Neural cell (in vitro differentiated cells): ENCODE results near the gene ZNF205. TPM values are rescaled to one million over a fixed set of nuclear protein-coding genes. Genes with fewer than 3 reads are reported as not detected.

ENCODE experiments used
- H2AFZ ChIP-seq: fragments of 200-600, 300-800 bp; sonication (generic), shearing (Covaris generic); 2 replicates; pipeline ENCODE4 v1.6.0; 2014; ENCODE audit warnings: low read depth, mild to moderate bottlenecking, antibody characterized with exemption, low read length, moderate library complexity
- H3F3A ChIP-seq: fragments of 200-600 bp; shearing (Covaris generic); 2 replicates; pipeline ENCODE4 v1.6.1; 2016; ENCODE audit warnings: mild to moderate bottlenecking, moderate library complexity, mixed read lengths, antibody characterized with exemption, low read length; ENCODE audit not compliant: insufficient read depth, poor library complexity, severe bottlenecking
- H3K27ac ChIP-seq: fragments of 200-600, 300-800 bp; sonication (generic), shearing (Covaris generic); 2 replicates; pipeline ENCODE4 v1.5.1; 2014; ENCODE audit warnings: mild to moderate bottlenecking, low read length, moderate library complexity
- H3K27me3 ChIP-seq: fragments of 300-800, 200-600 bp; sonication (generic), shearing (Covaris generic); 2 replicates; pipeline ENCODE4 v1.6.0; 2014; ENCODE audit warnings: mild to moderate bottlenecking, low read depth, low read length, moderate library complexity; ENCODE audit not compliant: insufficient read depth
- H3K36me3 ChIP-seq: fragments of 300-800, 200-600 bp; sonication (generic), shearing (Covaris generic); 2 replicates; pipeline ENCODE4 v1.5.1; 2014; ENCODE audit warnings: mild to moderate bottlenecking, antibody characterized with exemption, low read length, moderate library complexity; ENCODE audit not compliant: insufficient read depth
- H3K4me2 ChIP-seq: fragments of 300-800, 200-600 bp; sonication (generic), shearing (Covaris generic); 2 replicates; pipeline ENCODE4 v1.6.0; 2014; ENCODE audit warnings: mild to moderate bottlenecking, low read length
- H3K4me3 ChIP-seq: fragments of 300-800, 200-600 bp; sonication (generic), shearing (Covaris generic); 2 replicates; pipeline ENCODE4 v1.5.1; 2014; ENCODE audit warnings: mild to moderate bottlenecking, low read length, moderate library complexity
- H3K79me2 ChIP-seq: fragments of 200-600 bp; shearing (Covaris generic); replicated peaks from 2 replicates; pipeline ENCODE4 v1.6.0; 2014; ENCODE audit warnings: mild to moderate bottlenecking, low read length, moderate library complexity; ENCODE audit not compliant: insufficient read depth
- H3K9ac ChIP-seq: fragments of 300-800, 200-600 bp; sonication (generic), shearing (Covaris generic); 2 replicates; pipeline ENCODE4 v1.6.1; 2016; ENCODE audit warnings: mild to moderate bottlenecking, low read length, mixed read lengths
- H3K9me2 ChIP-seq: fragments of 200-600 bp; shearing (Covaris generic); 2 replicates; pipeline ENCODE4 v1.6.1; 2016; ENCODE audit warnings: mild to moderate bottlenecking, low read length, mixed read lengths; ENCODE audit not compliant: insufficient read depth
- H3K9me3 ChIP-seq: fragments of 200-600, 300-800 bp; sonication (generic), shearing (Covaris generic); 2 replicates; pipeline ENCODE4 v1.6.1; 2016; ENCODE audit warnings: mild to moderate bottlenecking, mixed run types, low read length, moderate library complexity, mixed read lengths
- H4K20me1 ChIP-seq: fragments of 200-600 bp; shearing (Covaris generic); 2 replicates; pipeline ENCODE4 v1.6.1; 2016; ENCODE audit warnings: mild to moderate bottlenecking, mixed run types; ENCODE audit not compliant: insufficient read depth
- CTCF ChIP-seq: fragments of 450-650 bp; IDR thresholded peaks from 2 replicates; pipeline ENCODE4 v1.5.1; 2014; ENCODE audit warnings: antibody characterized with exemption, mild to moderate bottlenecking, moderate library complexity; ENCODE audit not compliant: poor library complexity, severe bottlenecking
- EP300 ChIP-seq: fragments of 450-650 bp; conservative IDR thresholded peaks from 2 replicates; pipeline ENCODE4 v1.6.1; 2014; ENCODE audit warnings: antibody characterized with exemption, mild to moderate bottlenecking, moderate library complexity; ENCODE audit not compliant: poor library complexity, severe bottlenecking
- EZH2 ChIP-seq: fragments of 200-600, 300-800 bp; shearing (Covaris generic), sonication (generic); IDR thresholded peaks from 2 replicates; pipeline ENCODE4 v1.6.1; 2014; ENCODE audit warnings: antibody characterized with exemption, low read length, borderline replicate concordance, mild to moderate bottlenecking; ENCODE audit not compliant: insufficient read depth, poor library complexity, severe bottlenecking
- MXI1 ChIP-seq: fragments of 450-650 bp; conservative IDR thresholded peaks from 2 replicates; pipeline ENCODE4 v1.6.1; 2014; ENCODE audit warnings: antibody characterized with exemption, mild to moderate bottlenecking; ENCODE audit not compliant: poor library complexity, severe bottlenecking
- POLR2AphosphoS5 ChIP-seq: IDR thresholded peaks from 2 replicates; pipeline ENCODE4 v1.6.1; 2012
- RAD21 ChIP-seq: fragments of 450-650 bp; conservative IDR thresholded peaks from 2 replicates; pipeline ENCODE4 v1.6.1; 2014; ENCODE audit warnings: antibody characterized with exemption, mild to moderate bottlenecking, moderate library complexity
- REST ChIP-seq: IDR thresholded peaks from 2 replicates; pipeline ENCODE4 v1.6.1; 2012; ENCODE audit warnings: borderline replicate concordance
- SMC3 ChIP-seq: fragments of 450-650 bp; conservative IDR thresholded peaks from 2 replicates; pipeline ENCODE4 v1.6.1; 2014; ENCODE audit warnings: antibody characterized with exemption, mild to moderate bottlenecking, moderate library complexity; ENCODE audit not compliant: poor library complexity
- TAF1 ChIP-seq: IDR thresholded peaks from 2 replicates; pipeline ENCODE4 v1.6.1; 2012; ENCODE audit warnings: low read depth
- polyA plus RNA-seq: library from polyadenylated mRNA; depleted of rRNA; stranded (reverse); fragments of >200 nt; gene quantifications from 2 replicates; pipeline ENCODE4 v1.2.3, GENCODE V29; 2014

Gene ZNF205
- polyA plus RNA-seq, 1 donor from 2014 or later: 30.0 TPM

- Histone ChIP-seq H3K9ac (no peak overlapping the region), H4K20me1 (no peaks in the 10 kb centered on the region), H3K4me3 (no peak overlapping the region), H3K79me2 (no peaks in the 10 kb centered on the region), H3K9me2 (no peaks in the 10 kb centered on the region), H3K27ac (no peak overlapping the region), H2AFZ (no peak overlapping the region), H3F3A (no peaks in the 10 kb centered on the region), H3K9me3 (no peaks in the 10 kb centered on the region), H3K27me3 (peaks cover 37% of the 10 kb centered on the region), H3K4me2 (no peak overlapping the region), H3K36me3 (no peaks in the 10 kb centered on the region)
- TF ChIP-seq CTCF (no peak), MXI1 (no peak), RAD21 (no peak), EZH2 (no peak), SMC3 (no peak), REST (no peak), POLR2AphosphoS5 (no peak), TAF1 (no peak), EP300 (no peak)
These were observed 52.0 kb downstream of the ZNF205 start for GRCh38 chr16:3164121-3164991.

- H3K4me2 ChIP-seq: no peak overlapping the region
- no peaks in the 10 kb centered on the region for H3K9me2 ChIP-seq
- no peak overlapping the region for H3K27ac ChIP-seq
- no peaks in the 10 kb centered on the region for H3F3A ChIP-seq
- no peak overlapping the region for H2AFZ ChIP-seq
- H3K79me2 ChIP-seq: no peaks in the 10 kb centered on the region
- H3K9ac ChIP-seq: no peak overlapping the region
- no peak for TF ChIP-seq CTCF
- no peak for TF ChIP-seq TAF1
- TF ChIP-seq SMC3: no peak
- TF ChIP-seq POLR2AphosphoS5: no peak
- no peak for TF ChIP-seq EZH2
- no peak for TF ChIP-seq MXI1
- no peak for TF ChIP-seq EP300
- no peak for TF ChIP-seq REST
- no peak for TF ChIP-seq RAD21
- peaks cover 39% of the 10 kb centered on the region for H3K27me3 ChIP-seq
- no peaks in the 10 kb centered on the region for H4K20me1 ChIP-seq
- peak overlapping the region; percentile 15 for H3K4me3 ChIP-seq
- H3K9me3 ChIP-seq: no peaks in the 10 kb centered on the region
- H3K36me3 ChIP-seq: no peaks in the 10 kb centered on the region
These were observed 52.9 kb downstream of the ZNF205 start for GRCh38 chr16:3165111-3165822.
